Measurements from ENCODE around the gene SEM1. TPM values are rescaled to one million over a fixed set of nuclear protein-coding genes. Genes with fewer than 3 reads are reported as not detected.
"Not testable (repeated sequence)": the region's sequence is repeated elsewhere in the genome, so short reads cannot be mapped to it uniquely, and the experiment has no call there.

Gene SEM1
- total RNA-seq, 4 donors from 2014 or later, result 9.7 to 52.8 (median 24.0) TPM

- H3K4me3 ChIP-seq (ENCODE audit: low read depth, poor library complexity, severe bottlenecking), result no peak overlapping the region
- 85 to 89% methylated on average over 5 of the region's 5 CpGs for WGBS, 2 donors
- no peak for DNase-seq (ENCODE audit: low spot score in 2 of 2)
- TF ChIP-seq POLR2A (IDR thresholded peaks at IDR 0.05) (no peak), CTCF (IDR thresholded peaks at IDR 0.05) (no peak)
- intact Hi-C loops (cut with DNase I; ENCODE audit: low total_unique reads), result no loop called here
Observed at GRCh38 chr7:96667026-96667425, 42.6 kb downstream of the SEM1 start.

GRCh38 chr7:96665689-96666088 lies 44.0 kb downstream of the SEM1 start:
- no peak for DNase-seq (ENCODE audit: low spot score in 2 of 2)
- no peak overlapping the region for H3K4me3 ChIP-seq (ENCODE audit: low read depth, poor library complexity, severe bottlenecking)
- intact Hi-C loops (cut with DNase I; ENCODE audit: low total_unique reads), result no loop called here
- no peak for TF ChIP-seq POLR2A (IDR thresholded peaks at IDR 0.05)
- 94 to 100% methylated on average over 1 of the region's 1 CpG for WGBS, 2 donors

GRCh38 chr7:96664793-96665192 lies 44.9 kb downstream of the SEM1 start:
- WGBS, 2 donors, result 86 to 89% methylated on average over 2 of the region's 2 CpGs
- DNase-seq (ENCODE audit: low spot score in 2 of 2), result no peak
- TF ChIP-seq POLR2A (IDR thresholded peaks at IDR 0.05), result no peak
- TF ChIP-seq CTCF (IDR thresholded peaks at IDR 0.05), result no peak
- intact Hi-C loops (cut with DNase I; ENCODE audit: low total_unique reads), result no loop called here
- no peak overlapping the region for H3K4me3 ChIP-seq (ENCODE audit: low read depth, poor library complexity, severe bottlenecking)

- WGBS, 2 donors, result 55 to 63% methylated on average over 3 of the region's 3 CpGs
- intact Hi-C loops (cut with DNase I; ENCODE audit: low total_unique reads), result no loop called here
- no peak for DNase-seq (ENCODE audit: low spot score in 2 of 2)
- H3K4me3 ChIP-seq (ENCODE audit: low read depth, poor library complexity, severe bottlenecking), result no peak overlapping the region
- TF ChIP-seq CTCF (IDR thresholded peaks at IDR 0.05) (no peak), POLR2A (IDR thresholded peaks at IDR 0.05) (no peak)
Observed at GRCh38 chr7:96663871-96664445, 45.7 kb downstream of the SEM1 start.

- intact Hi-C loops (cut with DNase I; ENCODE audit: low total_unique reads), result no loop called here
- 92 to 98% methylated on average over 2 of the region's 2 CpGs for WGBS, 2 donors
- no peak for TF ChIP-seq CTCF (IDR thresholded peaks at IDR 0.05)
- TF ChIP-seq POLR2A (IDR thresholded peaks at IDR 0.05), result no peak
- no peak overlapping the region for H3K4me3 ChIP-seq (ENCODE audit: low read depth, poor library complexity, severe bottlenecking)
- DNase-seq (ENCODE audit: low spot score in 2 of 2), result no peak
Observed at GRCh38 chr7:96663457-96663856, 46.2 kb downstream of the SEM1 start.

GRCh38 chr7:96662151-96662550 lies 47.5 kb downstream of the SEM1 start:
- DNase-seq (ENCODE audit: low spot score in 2 of 2); intact Hi-C loops (cut with DNase I; ENCODE audit: low total_unique reads); H3K4me3 ChIP-seq (ENCODE audit: low read depth, poor library complexity, severe bottlenecking): not testable (repeated sequence)
- 86 to 91% methylated on average over 3 of the region's 3 CpGs for WGBS, 2 donors

- intact Hi-C loops (cut with DNase I; ENCODE audit: low total_unique reads), result no loop called here
Observed at GRCh38 chr7:96658022-96658412, 51.6 kb downstream of the SEM1 start.

More at GRCh38 chr7:96658022-96658412, 51.6 kb downstream of the SEM1 start:
- TF ChIP-seq CTCF (IDR thresholded peaks at IDR 0.05) (no peak), POLR2A (IDR thresholded peaks at IDR 0.05) (no peak)
- 83 to 84% methylated on average over 2 of the region's 2 CpGs for WGBS, 2 donors
- no peak overlapping the region for H3K4me3 ChIP-seq (ENCODE audit: low read depth, poor library complexity, severe bottlenecking)
- no peak for DNase-seq (ENCODE audit: low spot score in 2 of 2)

All from lower leg skin (tissue), 4 donors.